WERI-Rb-1 (cell line): ENCODE results near the gene TBCD.

Experiments used
- DNase-seq: peaks from one replicate; pipeline ENCODE4 v3.0.0-alpha.2; 2020
- H3K27ac ChIP-seq: fragments of 250-450 bp; sonication (Bioruptor Pico); 2 replicates; pipeline ENCODE4 v1.5.1; 2020; ENCODE audit warnings: mild to moderate bottlenecking, moderate library complexity
- H3K27me3 ChIP-seq: fragments of 250-450 bp; sonication (Bioruptor Pico); 2 replicates; pipeline ENCODE4 v1.5.1; 2021; ENCODE audit warnings: mild to moderate bottlenecking, low read depth, moderate library complexity; ENCODE audit not compliant: insufficient read depth, severe bottlenecking
- H3K36me3 ChIP-seq: fragments of 250-450 bp; sonication (Bioruptor Pico); 2 replicates; pipeline ENCODE4 v1.5.1; 2020; ENCODE audit warnings: mild to moderate bottlenecking, moderate library complexity
- H3K4me3 ChIP-seq: 2 replicates; pipeline ENCODE4 v1.5.1; 2011; ENCODE audit warnings: low read depth, mild to moderate bottlenecking, control low read depth, low read length
- H3K9me3 ChIP-seq: fragments of 250-450 bp; sonication (Bioruptor Pico); 2 replicates; pipeline ENCODE4 v1.5.1; 2021; ENCODE audit warnings: mild to moderate bottlenecking, moderate library complexity; ENCODE audit not compliant: severe bottlenecking
- TF ChIP-seq, protein P1 (sequence below): IDR thresholded peaks from 2 replicates; pipeline ENCODE4 v1.5.1; 2011; ENCODE audit warnings: low read depth, mild to moderate bottlenecking, control low read depth, inconsistent platforms, low read length

The TBCD gene

DNA sequence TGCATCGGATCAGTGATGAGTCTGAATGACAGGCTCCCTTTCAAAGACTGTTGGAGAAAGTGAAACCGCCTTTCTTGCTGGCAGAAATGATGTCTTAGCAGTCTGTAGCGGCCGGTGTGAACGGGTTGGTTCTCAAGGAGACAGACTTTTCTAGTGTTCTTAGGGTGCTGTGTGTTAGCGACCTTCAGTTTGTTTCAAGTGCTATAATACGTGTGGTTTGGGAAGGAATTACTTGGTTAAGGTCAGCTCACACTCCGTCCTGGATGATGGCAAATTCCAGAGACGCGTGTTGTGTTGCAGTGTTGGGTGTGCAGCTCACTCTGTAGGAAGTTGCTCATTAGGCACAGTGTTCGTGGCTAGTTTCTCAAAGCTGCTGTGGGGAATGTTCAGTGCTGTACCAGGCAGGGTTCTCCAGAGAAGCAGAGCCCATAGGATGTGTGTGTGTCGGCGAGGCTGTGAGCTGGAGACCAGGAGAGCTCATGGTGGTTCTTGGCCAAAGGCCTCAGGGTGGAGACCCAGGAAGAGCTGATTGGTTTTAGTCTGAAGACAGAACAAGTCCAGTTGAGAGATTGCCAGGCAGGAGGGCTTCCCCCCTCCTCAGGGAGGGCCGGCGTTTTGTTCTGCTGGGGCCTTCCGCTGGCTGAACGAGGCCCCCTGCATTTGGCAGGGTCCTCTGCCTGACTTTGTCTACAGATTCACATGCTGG, 50.4 kb downstream of the TBCD start:
- H3K27ac ChIP-seq: no peak overlapping the region
- TF ChIP-seq, protein P1, sequence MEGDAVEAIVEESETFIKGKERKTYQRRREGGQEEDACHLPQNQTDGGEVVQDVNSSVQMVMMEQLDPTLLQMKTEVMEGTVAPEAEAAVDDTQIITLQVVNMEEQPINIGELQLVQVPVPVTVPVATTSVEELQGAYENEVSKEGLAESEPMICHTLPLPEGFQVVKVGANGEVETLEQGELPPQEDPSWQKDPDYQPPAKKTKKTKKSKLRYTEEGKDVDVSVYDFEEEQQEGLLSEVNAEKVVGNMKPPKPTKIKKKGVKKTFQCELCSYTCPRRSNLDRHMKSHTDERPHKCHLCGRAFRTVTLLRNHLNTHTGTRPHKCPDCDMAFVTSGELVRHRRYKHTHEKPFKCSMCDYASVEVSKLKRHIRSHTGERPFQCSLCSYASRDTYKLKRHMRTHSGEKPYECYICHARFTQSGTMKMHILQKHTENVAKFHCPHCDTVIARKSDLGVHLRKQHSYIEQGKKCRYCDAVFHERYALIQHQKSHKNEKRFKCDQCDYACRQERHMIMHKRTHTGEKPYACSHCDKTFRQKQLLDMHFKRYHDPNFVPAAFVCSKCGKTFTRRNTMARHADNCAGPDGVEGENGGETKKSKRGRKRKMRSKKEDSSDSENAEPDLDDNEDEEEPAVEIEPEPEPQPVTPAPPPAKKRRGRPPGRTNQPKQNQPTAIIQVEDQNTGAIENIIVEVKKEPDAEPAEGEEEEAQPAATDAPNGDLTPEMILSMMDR: no peak
- no peak for DNase-seq
- no peaks in the 10 kb centered on the region for H3K27me3 ChIP-seq
- H3K9me3 ChIP-seq: peaks cover 3% of the 10 kb centered on the region
- peaks cover 80% of the 10 kb centered on the region for H3K36me3 ChIP-seq
- no peak overlapping the region for H3K4me3 ChIP-seq

DNA sequence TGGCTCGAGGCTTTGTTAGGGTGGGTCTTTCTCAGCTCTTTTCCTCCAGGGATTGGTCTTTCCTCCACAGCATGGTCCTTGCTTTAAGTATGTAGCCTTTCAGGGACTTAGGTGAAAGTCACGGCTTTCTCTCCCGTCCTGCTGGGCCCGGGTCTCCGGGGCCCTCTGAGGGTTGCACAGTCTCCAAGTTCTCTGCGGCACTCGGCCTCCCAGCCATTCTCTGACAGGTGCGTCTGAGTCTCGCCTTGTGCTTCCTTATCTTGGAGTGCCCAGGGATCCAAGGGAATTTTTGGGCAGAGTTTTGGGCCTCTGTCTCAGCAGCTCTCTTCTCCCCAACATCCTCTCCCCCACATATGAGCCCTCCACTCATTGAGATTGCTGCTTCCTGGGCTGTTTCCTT, 51.3 kb downstream of the TBCD start:
- Histone ChIP-seq H3K27me3 (no peaks in the 10 kb centered on the region), H3K9me3 (peaks cover 3% of the 10 kb centered on the region), H3K36me3 (peaks cover 82% of the 10 kb centered on the region), H3K27ac (no peak overlapping the region), H3K4me3 (no peak overlapping the region)
- no peak for DNase-seq
- TF ChIP-seq, protein P1: no peak

DNA sequence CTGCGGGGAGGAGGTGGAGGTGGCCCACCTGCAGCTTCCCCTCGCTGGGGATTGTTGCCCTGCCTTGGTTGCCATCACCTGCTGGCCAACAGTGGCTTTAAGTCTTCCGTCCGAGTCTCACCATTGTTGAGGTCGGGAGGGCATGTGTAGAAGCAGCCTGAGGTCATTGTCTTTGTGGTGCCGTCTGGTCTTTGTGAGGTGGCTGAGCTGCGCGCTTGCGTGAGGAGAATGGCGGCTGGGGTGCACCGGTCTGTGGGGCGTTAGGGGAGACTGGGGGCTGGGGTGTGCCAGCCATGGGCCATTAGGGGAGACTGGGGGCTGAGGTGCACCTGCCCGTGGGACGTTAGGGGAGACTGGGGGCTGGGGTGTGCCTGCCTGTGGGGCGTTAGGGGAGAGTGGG, 51.7 kb downstream of the TBCD start:
- Histone ChIP-seq H3K36me3 (peaks cover 78% of the 10 kb centered on the region), H3K9me3 (peaks cover 3% of the 10 kb centered on the region), H3K27ac (no peak overlapping the region), H3K27me3 (no peaks in the 10 kb centered on the region), H3K4me3 (no peak overlapping the region)
- TF ChIP-seq, protein P1: no peak
- DNase-seq: no peak

DNA sequence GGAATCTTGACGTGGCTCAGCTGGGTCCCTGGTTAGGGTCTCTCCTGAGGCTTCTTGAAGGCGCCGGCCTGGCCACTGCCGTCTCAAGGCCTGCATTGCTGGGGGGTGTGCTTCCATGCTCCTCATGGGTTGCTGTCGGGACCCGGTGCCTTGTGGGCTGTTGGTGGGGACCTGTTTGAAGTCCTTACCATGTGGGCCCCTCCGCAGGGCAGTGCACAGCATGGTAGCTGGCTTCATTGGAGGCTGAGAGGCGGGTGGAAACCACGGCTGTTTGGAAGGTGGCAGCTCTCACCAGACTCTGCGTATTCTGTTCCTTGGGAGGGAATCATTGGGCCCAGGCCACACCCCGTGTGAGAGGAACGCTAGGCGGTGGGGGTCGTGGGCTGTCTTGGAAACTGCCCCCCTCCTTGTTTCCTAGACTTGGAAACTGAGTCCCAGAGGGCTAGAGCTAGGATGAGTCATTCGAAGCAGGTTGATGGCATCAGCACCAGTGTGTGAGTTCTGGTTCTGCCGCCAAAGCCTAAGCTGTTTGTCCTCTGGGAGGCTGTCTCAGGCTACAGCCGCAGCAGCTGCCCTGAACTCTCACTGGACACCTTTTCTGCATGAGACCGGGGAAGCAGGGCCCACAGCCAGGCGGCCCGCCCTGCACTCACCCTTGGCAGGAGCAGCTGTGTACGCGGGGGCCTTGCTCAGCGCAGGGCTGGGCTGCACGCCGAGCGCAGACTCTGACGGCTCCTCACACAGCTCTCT, 52.8 kb downstream of the TBCD start:
- DNase-seq: no peak
- H3K9me3 ChIP-seq: peaks cover 3% of the 10 kb centered on the region
- H3K4me3 ChIP-seq: no peak overlapping the region
- no peaks in the 10 kb centered on the region for H3K27me3 ChIP-seq
- peaks cover 78% of the 10 kb centered on the region for H3K36me3 ChIP-seq
- TF ChIP-seq, protein P1: no peak
- no peak overlapping the region for H3K27ac ChIP-seq

DNA sequence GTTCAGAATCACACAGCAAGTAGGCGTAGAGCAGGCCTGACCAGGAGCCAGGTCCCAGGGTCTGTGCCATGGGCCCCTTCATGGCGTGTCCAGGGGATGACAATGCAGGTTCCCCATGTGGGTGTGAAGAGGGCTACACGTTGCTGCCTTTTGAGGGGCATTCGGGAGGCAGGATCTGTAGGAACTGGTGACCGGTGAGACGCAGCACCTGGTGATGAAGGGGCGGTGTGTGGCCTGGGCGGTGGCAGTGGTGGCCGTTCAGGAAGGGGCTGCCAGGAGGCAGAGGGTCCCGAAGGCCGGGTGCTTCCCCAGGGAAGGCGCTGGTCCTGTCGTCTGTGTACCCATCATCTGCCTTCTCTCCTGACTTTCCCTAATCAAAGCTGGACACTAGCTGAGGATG, 53.4 kb downstream of the TBCD start:
- no peak for DNase-seq
- TF ChIP-seq, protein P1: no peak
- no peak overlapping the region for H3K4me3 ChIP-seq
- H3K27ac ChIP-seq: no peak overlapping the region
- H3K27me3 ChIP-seq: no peaks in the 10 kb centered on the region
- H3K36me3 ChIP-seq: peaks cover 79% of the 10 kb centered on the region
- peaks cover 3% of the 10 kb centered on the region for H3K9me3 ChIP-seq
